Stimulated activated CD8-positive, alpha-beta memory T cell treated with anti-CD3 and anti-CD28 coated beads, Interleukin-7, amount 100 ng/mL, for 1 hour (primary cell): ENCODE data around the gene SLC25A26.

Experiments used
- DNase-seq, 2 donors: peaks; one replicate each; pipeline ENCODE4 v3.0.0-alpha.2; 2020; ENCODE audit warnings: low read depth in 2 of 2

Gene SLC25A26

GRCh38 chr3:66370179-66370578, 149.4 kb downstream of the SLC25A26 start:
- DNase-seq = no peak

- DNase-seq = no peak
Observed at GRCh38 chr3:66371432-66371831, 150.6 kb downstream of the SLC25A26 start.

DNA sequence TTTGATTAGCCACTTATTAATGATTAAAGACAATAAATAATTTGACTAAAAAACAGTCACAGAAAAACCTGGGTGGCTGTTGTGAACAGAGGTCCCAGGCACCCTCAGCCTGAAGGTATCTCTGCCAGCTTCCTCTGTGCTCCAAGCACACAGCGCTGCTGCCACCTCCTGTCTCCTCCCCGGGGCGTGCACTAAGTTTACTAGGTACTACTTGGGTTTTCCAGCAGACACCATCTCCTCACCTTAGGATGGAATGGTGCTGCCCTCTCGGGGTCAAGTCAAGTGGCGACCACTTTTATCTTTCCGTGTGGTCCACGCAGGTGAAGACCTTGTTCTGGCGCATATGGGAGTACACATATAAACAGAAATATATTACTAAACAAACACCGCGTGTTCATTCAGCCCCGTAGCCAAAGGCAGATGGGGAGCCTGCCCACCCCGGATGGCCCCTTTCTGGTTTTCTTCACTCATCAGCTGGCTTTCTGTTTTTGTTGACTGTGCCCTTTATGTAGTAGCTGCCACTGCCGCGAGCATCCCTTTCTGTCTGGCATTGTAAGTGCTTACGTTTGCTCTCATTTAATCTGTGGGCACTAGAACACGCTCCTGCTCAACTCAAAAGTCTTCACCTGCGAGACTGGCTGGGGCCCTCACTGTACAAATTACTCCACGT, 152.0 kb downstream of the SLC25A26 start:
- DNase-seq = peak in 1 of 2 donors; percentile 18

DNA sequence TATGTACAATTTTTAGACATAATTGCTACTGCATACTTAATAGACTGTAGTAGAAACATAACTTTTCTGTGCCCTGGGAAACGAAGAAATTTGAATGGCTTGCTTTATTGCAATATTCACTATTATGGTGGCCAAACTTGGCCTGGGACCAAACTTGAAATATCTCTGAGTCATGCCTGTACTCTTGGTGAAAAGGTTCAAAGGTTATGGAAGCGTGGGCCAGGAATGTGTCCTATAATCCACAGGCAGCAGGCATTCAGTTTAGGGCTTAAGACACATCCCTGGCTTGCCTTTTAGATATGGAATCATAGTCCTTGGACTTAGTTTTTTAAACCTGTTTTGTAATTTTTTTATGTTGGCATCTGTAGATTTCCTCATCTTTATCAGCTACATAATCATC, 155.8 kb downstream of the SLC25A26 start:
- no peak for DNase-seq

GRCh38 chr3:66377800-66378199, 157.0 kb downstream of the SLC25A26 start:
- DNase-seq = no peak

- DNase-seq = no peak
Observed at GRCh38 chr3:66378256-66378655, 157.5 kb downstream of the SLC25A26 start.

DNA sequence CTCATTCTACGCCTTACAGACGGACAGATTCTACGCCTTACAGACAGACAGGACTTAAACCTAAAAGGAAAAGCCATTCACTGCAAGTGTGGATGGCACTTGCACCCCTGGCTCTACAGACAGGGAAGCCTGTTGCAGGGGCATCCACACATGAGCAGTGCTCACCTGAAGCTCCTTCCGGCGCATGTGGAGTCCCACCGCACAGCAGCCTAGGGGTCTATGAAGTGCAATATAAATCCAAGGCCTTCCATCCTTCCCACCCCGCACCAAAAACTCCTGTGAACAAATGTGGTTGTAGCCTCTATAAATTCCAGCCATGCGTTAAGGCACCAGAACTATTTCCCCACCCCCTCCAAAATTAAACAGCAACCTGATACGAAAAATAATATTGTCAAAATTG, 158.8 kb downstream of the SLC25A26 start:
- DNase-seq = no peak

DNA sequence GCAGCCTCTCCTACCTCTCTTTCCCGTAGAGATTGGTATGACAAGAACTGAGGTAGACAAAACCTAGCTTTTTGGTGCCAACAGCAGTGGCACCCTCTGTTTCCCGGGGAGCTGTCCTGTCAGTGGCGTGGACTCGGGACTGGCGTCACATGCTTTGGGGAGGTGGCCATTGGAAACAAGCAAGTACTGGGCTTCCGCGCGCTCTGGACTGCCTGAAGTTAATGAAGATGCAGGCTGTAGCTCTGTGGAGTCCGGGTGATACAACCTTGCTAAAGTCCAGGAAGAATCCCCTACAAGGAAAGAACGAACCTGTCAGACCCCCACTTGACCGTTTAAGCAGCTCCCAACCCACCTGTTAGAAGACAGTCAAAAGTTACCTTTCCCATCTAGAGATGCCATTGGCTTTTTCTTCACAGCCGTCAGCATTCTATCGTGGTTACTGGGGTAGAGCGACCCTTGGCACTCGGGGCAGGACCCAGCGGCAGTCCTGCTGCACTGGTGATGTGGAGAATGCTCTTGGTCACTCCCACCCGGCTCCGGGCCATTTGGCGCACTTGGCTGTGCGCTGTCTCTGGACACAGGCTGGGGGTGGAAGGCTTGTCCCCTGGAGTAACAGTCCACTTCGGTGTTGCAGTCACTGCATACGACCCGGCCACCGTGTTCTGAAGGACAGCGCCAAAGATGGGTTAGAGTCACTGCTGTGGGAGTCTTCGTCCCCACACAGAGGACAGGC, 159.6 kb downstream of the SLC25A26 start:
- DNase-seq = no peak

- no peak for DNase-seq
Observed at GRCh38 chr3:66381626-66382025, 160.8 kb downstream of the SLC25A26 start.

- no peak for DNase-seq
Observed at GRCh38 chr3:66382142-66382541, 161.3 kb downstream of the SLC25A26 start.

DNA sequence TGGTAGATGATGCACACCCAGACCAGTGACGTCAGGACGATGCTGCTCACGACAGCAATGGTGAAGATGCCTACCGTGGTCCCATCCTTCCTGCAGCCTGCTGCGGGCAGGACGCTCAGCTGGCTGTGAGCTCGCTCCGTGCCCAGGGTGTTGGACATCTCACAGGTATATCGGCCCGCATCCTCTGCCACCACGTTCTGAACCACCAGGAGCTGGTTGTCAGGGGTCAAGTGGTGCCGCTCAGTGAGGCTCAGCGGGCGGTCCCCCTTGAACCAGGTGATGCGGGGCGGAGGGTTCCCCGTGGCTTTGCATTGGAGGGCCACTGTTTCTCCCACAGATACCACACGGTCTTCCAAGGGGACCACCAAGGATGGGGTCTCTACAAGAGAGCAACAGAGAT, 162.2 kb downstream of the SLC25A26 start:
- DNase-seq = no peak

DNA sequence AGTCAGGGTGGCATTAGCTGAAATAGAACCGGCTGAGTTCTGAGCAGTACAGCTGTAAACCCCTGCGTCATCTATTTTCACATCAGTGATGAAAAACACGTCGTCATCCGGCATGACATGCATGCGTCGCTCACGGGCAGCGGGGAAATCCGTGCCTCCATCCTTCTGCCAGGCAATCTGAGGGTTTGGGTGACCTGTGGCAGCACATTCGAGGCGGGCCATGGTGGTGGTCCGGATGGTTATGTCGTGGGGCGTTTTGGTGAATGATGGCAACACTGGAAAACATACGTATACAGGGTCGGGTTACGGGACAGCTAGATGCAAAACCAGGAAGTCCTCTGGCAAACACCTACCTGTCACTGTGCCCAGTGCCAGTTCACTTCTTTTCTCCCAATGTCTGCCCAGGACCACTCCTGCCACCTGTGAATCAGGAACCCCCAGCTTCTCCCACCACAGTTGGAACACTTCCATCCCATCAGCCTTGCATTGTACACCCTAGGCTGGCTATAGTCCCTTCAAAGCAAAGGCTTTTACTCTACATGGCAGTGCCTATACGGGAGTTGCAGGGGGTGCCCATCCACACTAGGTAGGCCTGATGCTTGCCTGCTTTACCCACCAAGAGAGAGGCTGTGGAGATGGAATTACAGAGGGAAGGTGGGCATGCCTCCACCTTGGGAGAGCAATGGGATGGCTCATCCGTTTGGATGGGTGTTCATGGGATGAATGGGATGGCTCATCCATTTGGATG, 163.4 kb downstream of the SLC25A26 start:
- DNase-seq = no peak

GRCh38 chr3:66385066-66385465, 164.3 kb downstream of the SLC25A26 start:
- DNase-seq = no peak

DNA sequence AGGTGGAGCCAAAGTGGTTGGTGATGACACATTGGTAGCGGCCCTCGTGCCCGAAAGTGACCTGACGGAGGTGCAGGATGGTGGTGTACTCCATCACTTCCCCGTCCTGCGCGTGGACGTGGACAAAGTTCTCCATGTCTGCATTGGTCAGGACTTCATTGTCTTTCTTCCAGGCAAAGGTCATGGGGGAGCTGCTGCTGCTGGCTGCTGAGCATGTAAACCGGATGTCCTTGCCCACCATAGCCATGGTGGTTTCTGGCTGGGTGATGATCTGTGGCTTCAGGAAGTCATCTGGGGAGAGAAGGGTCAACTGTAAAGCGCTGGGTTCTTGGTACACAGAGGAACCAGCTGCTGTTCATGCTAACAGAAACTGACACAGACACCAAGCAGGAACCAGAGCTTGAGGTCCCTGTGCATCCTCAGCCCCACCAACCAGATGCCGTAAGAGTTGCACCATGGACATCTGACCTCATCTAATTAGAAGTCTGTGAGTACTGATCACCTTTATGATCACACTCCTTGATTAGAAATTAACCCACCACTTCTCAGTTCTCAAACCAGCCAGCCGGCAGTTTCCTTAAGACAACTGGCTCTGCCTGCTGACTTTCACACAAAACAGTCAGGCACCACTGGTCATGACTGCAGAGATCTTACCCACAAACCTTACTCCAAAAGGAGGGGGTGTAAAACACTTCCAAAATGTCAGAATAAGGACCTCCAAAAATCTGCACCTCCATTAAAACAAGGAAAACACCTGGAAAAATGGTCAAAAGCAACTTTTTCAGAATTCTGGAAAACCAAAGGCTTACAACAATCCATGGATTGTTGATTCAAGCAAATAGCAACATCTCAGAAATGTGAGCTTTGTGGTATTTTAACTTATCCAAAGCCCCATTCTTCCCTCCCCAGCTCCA, 165.5 kb downstream of the SLC25A26 start:
- DNase-seq = no peak

- DNase-seq = no peak
Observed at GRCh38 chr3:66386925-66387650, 166.3 kb downstream of the SLC25A26 start.

DNA sequence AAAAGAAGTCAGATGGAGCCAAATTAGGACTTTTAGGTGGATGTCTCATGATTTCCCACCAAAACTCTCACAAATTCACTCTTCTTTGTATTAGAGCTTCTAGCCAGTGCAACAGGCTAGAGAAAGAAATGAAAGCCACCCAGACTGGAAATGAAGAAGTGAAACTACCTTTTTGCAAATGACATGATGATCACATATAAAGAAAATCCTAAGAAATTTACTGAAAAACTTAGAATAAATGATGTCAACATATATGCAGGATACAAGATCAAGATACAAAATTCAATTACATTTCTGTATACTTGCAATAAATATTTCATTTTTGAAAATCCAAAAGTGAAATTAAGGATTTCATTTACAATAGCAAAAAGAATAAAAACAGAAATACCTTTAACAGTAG, 169.2 kb downstream of the SLC25A26 start:
- DNase-seq = no peak

DNA sequence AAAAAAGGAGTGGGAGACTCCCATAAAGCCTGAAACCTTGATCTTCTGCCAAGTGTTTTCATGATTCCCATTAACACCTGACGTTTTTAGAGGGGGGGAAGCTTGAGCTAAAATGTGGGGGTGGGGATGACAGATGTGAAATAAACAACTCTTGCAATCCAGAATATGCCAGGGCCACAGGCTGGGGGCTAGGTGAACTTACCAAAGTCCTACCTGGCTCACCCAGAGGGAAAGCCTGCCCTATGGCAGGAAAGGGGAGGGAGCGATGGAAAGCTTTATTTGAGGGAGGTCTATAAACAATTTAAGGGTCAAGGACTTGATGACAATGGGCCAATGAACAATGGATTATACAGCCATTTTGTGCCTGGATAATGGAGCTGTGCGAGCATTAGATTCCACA, 171.7 kb downstream of the SLC25A26 start:
- no peak for DNase-seq

DNA sequence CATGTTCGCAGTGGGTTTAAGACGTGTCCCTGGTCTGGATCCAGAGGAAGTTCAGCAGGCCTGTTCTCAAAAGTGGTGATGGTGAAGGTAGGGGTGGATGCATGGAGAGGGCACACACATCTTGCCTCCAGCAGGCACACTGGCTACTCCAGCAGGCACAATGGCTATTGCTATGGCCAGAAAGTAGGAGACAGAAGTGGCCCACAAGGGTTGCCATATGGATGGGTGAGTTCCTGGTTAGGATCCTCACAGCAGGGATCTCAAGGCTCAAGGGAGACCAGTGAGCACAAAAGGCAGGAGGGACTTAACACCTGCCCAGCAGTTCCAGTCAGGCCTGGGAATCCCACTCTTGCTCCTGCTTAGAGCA, 172.1 kb downstream of the SLC25A26 start:
- no peak for DNase-seq

- no peak for DNase-seq
Observed at GRCh38 chr3:66393333-66394005, 172.7 kb downstream of the SLC25A26 start.

DNA sequence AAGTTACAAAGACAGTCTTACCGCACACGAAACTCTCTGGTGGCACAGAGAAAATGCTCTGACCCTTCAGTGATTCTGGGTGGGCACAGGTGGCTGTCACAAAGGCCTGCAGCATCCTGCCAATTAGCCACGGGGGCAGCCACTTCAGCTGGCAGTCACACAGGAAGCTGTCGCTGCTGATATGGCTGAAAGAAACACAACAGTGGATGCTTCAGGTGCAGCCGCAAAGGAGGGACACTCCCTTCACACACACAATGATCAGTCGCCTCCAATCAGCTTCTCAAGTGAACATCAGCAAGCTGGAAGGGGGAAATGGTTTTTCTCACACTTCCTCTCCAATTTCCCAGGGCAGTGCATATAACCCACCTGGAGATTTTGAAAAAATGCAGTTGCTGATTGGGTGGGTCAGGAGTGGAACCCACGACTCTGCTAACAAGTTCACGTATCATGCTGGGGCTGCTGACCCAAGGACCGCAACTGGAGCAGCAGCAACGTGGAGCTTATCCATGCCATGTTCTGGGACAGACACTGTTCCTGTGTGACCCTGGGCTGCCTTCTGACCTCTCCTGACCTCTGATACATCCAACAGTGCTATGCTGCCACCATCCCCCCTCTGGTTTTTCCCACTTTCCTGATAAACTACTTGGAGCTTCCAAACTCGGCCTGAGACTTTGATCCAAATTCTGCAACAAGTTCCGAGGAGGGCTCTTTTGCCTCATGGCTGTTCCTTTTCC, 173.4 kb downstream of the SLC25A26 start:
- DNase-seq = peak in 1 of 2 donors; percentile 5
